Measurements from ENCODE around the gene FYB2. TPM values are rescaled to one million over a fixed set of nuclear protein-coding genes. Genes with fewer than 3 reads are reported as not detected.

Gene FYB2
- polyA plus RNA-seq, 2 of the 4 experiments (the other 2 are of a cell fraction): not detected

GRCh38 chr1:56671085-56671484, 148.1 kb downstream of the FYB2 start:
- no peak overlapping the region for H3K4me3 ChIP-seq
- TF ChIP-seq RFX5 (IDR thresholded peaks at IDR 0.05): no peak
- no peak for TF ChIP-seq HOXB5 (CRISPR knock-in tag; IDR thresholded peaks at IDR 0.05)
- TF ChIP-seq RCOR1 (IDR thresholded peaks at IDR 0.05; ENCODE audit: low read depth, low read length): no peak
- no peak for TF ChIP-seq TFCP2L1 (CRISPR knock-in tag; IDR thresholded peaks at IDR 0.05)
- TF ChIP-seq HES2 (IDR thresholded peaks at IDR 0.05): no peak
- TF ChIP-seq SMC3 (IDR thresholded peaks at IDR 0.05): no peak
- no peak for TF ChIP-seq ATOH8 (CRISPR knock-in tag; IDR thresholded peaks at IDR 0.05; ENCODE audit: low read depth)
- no peak for TF ChIP-seq NPAS2 (CRISPR knock-in tag; IDR thresholded peaks at IDR 0.05; ENCODE audit: borderline replicate concordance)
- TF ChIP-seq E2F6 (IDR thresholded peaks at IDR 0.05; ENCODE audit: borderline replicate concordance, low read depth): no peak
- TF ChIP-seq ESRRA (IDR thresholded peaks at IDR 0.05; ENCODE audit: borderline replicate concordance, low read length): no peak
- no peak for TF ChIP-seq RNF2 (IDR thresholded peaks at IDR 0.05; ENCODE audit: borderline replicate concordance, low read depth)
- TF ChIP-seq KDM5A (IDR thresholded peaks at IDR 0.05): no peak
- TF ChIP-seq MAX (IDR thresholded peaks at IDR 0.05): no peak
- TF ChIP-seq FOSL2 (IDR thresholded peaks at IDR 0.05): no peak
- no peak for TF ChIP-seq FOSL2 (CRISPR knock-in tag; IDR thresholded peaks at IDR 0.05)
- TF ChIP-seq RAD21 (conservative IDR thresholded peaks at IDR 0.05 in 1 of 2, IDR thresholded peaks at IDR 0.05 in 1 of 2): no peak
- no peak for TF ChIP-seq SREBF2 (IDR thresholded peaks at IDR 0.05)
- DNase-seq (ENCODE audit: low read depth in 1 of 2, low spot score in 1 of 2) (no peak), FAIRE-seq (no peak), ATAC-seq (no peak)
- H3K27ac ChIP-seq: no peak overlapping the region
- peaks cover 3% of the 10 kb centered on the region; the same call in 2 of the 3 replicates for H3K4me1 ChIP-seq
- no peak overlapping the region for H3K4me2 ChIP-seq
- POLR2A ChIA-PET: no interaction called here
- CTCF ChIA-PET: interaction anchor here (1.1 kb wide), 1 partner anchor 39 kb away, joined by 3 read pairs; no protein-coding TSS in a partner anchor
- H3K9me3 ChIP-seq: no peaks in the 10 kb centered on the region
- 90% methylated on average over 4 of the region's 4 CpGs for WGBS (ENCODE audit: missing lambda C conversion rate)

GRCh38 chr1:56670350-56670749, 148.9 kb downstream of the FYB2 start:
- ATAC-seq (no peak), FAIRE-seq (no peak), DNase-seq (ENCODE audit: low read depth in 1 of 2, low spot score in 1 of 2) (no peak)
- ChIA-PET CTCF (interaction anchor here (1.1 kb wide), 1 partner anchor 39 kb away, joined by 3 read pairs; no protein-coding TSS in a partner anchor), POLR2A (no interaction called here)
- no peaks in the 10 kb centered on the region for H3K4me1 ChIP-seq
- no peak overlapping the region for H3K27ac ChIP-seq
- no peaks in the 10 kb centered on the region for H3K9me3 ChIP-seq
- WGBS (ENCODE audit: missing lambda C conversion rate): 100% methylated on average over 2 of the region's 2 CpGs
- no peak for TF ChIP-seq RFX5 (IDR thresholded peaks at IDR 0.05)
- TF ChIP-seq CEBPB (IDR thresholded peaks at IDR 0.05): no peak
- no peak for TF ChIP-seq CHD2 (IDR thresholded peaks at IDR 0.05; ENCODE audit: low read length, partially characterized antibody)
- no peak for TF ChIP-seq MAZ (IDR thresholded peaks at IDR 0.05; ENCODE audit: borderline replicate concordance, low read depth, low read length)
- no peak for TF ChIP-seq HMGXB4 (CRISPR knock-in tag; IDR thresholded peaks at IDR 0.05; ENCODE audit: borderline replicate concordance)
- TF ChIP-seq NR3C1 (IDR thresholded peaks at IDR 0.05): no peak
- no peak for TF ChIP-seq HOXB13 (CRISPR knock-in tag; IDR thresholded peaks at IDR 0.05; ENCODE audit: low read depth)
- no peak for TF ChIP-seq MAFK (IDR thresholded peaks at IDR 0.05; ENCODE audit: partially characterized antibody)
- TF ChIP-seq HEYL (CRISPR knock-in tag; IDR thresholded peaks at IDR 0.05): no peak
- TF ChIP-seq CTCF (IDR thresholded peaks at IDR 0.05): no peak
- TF ChIP-seq MYC (IDR thresholded peaks at IDR 0.05; ENCODE audit: borderline replicate concordance, low read length): no peak
- no peak for TF ChIP-seq ZNF302 (CRISPR knock-in tag; IDR thresholded peaks at IDR 0.05)
- TF ChIP-seq KDM1A (IDR thresholded peaks at IDR 0.05; ENCODE audit: low read depth): no peak
- TF ChIP-seq EP300 (IDR thresholded peaks at IDR 0.05): no peak
- no peak for TF ChIP-seq ELK1 (IDR thresholded peaks at IDR 0.05; ENCODE audit: low read depth, low read length)
- TF ChIP-seq ESRRA (IDR thresholded peaks at IDR 0.05; ENCODE audit: borderline replicate concordance, low read length): no peak
- no peak for TF ChIP-seq E2F6 (IDR thresholded peaks at IDR 0.05; ENCODE audit: borderline replicate concordance, low read depth)
- H3K4me2 ChIP-seq: no peak overlapping the region
- no peak overlapping the region for H3K4me3 ChIP-seq

Measured in A549 (cell line).